Measurements from ENCODE around the gene PARK7.

Gene PARK7

DNA sequence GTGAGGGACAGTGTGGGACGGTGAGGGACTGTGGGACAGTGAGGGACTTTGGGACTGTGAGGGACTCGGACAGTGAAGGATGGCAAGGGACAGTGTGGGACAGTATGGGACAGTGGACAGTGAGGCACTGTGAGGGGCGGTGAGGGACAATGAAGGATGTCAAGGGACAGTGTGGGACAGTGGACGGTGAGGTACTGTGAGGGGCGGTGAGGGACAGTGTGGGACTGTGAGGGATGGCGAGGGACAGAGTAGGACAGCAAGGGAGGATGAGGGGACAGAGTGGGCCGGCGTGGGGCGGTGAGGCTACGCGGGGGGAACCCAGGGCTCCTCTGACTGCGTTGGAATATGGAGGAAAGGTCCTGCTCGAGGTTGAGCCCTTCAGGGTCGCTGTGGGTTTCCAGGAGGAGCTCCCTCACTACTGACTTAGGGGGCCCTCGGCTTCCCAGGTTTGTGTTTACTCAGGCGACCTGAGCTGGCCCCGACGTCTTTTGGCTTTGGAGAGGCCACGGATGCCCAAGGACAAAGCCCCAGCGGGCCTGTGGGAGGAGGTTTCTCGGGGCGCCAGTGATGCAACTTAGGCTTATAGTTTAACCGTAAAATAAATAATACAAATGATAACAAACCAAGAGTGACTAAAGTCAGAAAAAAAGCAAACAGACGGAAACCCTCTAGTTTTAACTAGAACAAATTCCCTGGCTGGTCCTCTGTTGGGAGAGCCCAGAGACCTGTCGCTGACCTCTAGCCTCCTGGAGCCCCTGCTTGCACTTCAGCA lies 65.7 kb downstream of the PARK7 start:
- TF ChIP-seq, protein P1, sequence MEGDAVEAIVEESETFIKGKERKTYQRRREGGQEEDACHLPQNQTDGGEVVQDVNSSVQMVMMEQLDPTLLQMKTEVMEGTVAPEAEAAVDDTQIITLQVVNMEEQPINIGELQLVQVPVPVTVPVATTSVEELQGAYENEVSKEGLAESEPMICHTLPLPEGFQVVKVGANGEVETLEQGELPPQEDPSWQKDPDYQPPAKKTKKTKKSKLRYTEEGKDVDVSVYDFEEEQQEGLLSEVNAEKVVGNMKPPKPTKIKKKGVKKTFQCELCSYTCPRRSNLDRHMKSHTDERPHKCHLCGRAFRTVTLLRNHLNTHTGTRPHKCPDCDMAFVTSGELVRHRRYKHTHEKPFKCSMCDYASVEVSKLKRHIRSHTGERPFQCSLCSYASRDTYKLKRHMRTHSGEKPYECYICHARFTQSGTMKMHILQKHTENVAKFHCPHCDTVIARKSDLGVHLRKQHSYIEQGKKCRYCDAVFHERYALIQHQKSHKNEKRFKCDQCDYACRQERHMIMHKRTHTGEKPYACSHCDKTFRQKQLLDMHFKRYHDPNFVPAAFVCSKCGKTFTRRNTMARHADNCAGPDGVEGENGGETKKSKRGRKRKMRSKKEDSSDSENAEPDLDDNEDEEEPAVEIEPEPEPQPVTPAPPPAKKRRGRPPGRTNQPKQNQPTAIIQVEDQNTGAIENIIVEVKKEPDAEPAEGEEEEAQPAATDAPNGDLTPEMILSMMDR (IDR thresholded peaks at IDR 0.05; ENCODE audit: low read depth, low read length, poor library complexity, severe bottlenecking) = no peak
- TF ChIP-seq EZH2phosphoT487 (IDR thresholded peaks at IDR 0.05; ENCODE audit: borderline replicate concordance, low read length) = no peak
- Histone ChIP-seq H3K27ac (ENCODE audit: low read depth, low read length) (no peak overlapping the region), H3K9me3 (ENCODE audit: control insufficient read depth, insufficient read depth, low read length) (no peaks in the 10 kb centered on the region)

DNA sequence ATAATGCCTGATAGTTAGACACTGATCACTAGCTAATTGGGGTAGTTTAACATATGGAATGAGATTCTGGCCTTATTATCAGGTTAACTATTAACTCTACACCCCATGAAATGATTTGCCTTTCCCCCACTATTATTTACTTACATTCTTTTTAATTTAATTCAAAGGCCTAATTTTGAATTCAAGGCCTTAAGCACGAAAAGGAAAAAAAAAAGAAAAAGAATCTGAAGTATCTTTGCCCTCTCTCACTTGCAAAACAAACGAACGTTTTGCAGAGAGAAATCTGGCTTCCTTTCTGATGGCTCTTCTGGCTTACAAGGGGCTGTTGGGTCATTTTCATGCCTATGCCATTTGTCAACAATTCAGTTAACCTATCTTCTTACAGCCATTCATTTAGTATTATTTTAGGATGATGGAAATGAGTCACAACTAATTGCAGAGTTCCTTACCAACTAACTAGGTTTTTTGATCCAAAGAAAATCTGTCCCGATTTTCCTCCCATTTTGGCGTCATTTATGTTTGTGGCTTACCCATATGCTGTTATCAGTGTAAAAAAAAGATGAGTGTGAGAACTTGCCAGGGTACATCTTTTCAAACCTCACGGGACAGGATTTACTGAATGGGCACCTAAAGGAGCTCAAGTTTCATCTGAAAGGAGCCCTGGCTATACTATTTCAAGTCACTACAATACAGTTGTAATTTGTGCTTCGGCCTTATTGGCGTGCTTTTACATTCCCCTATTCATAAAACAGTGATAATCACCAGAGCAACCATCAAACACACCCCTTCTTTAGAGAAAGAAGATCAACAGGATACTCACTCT lies 66.4 kb downstream of the PARK7 start:
- Histone ChIP-seq H3K79me2 (ENCODE audit: control insufficient read depth, low read length) (no peaks in the 10 kb centered on the region), H3F3A (ENCODE audit: control insufficient read depth, insufficient read depth) (no peaks in the 10 kb centered on the region), H3K27me3 (ENCODE audit: control insufficient read depth, low read length) (peaks cover 40% of the 10 kb centered on the region), H3K9me3 (ENCODE audit: control insufficient read depth, insufficient read depth, low read length) (no peaks in the 10 kb centered on the region), H3K4me1 (ENCODE audit: control insufficient read depth, low read length) (peaks cover 5% of the 10 kb centered on the region), H4K20me1 (ENCODE audit: control insufficient read depth, insufficient read depth, low read depth, low read length) (no peaks in the 10 kb centered on the region), H3K4me3 (ENCODE audit: low read length) (no peak overlapping the region), H3K36me3 (ENCODE audit: control insufficient read depth, low read length) (no peaks in the 10 kb centered on the region), H3K4me2 (ENCODE audit: low read length) (no peak overlapping the region), H3K9me2 (replicated peaks; ENCODE audit: control insufficient read depth, low read length) (no peaks in the 10 kb centered on the region), H3K27ac (ENCODE audit: low read depth, low read length) (no peak overlapping the region)
- no peak for TF ChIP-seq EZH2phosphoT487 (IDR thresholded peaks at IDR 0.05; ENCODE audit: borderline replicate concordance, low read length)
- TF ChIP-seq, protein P1 (IDR thresholded peaks at IDR 0.05; ENCODE audit: low read depth, low read length, poor library complexity, severe bottlenecking) = no peak

More for the DNA sequence above, 65.7 kb downstream of the PARK7 start:
- Histone ChIP-seq H3K36me3 (ENCODE audit: control insufficient read depth, low read length) (no peaks in the 10 kb centered on the region), H3K79me2 (ENCODE audit: control insufficient read depth, low read length) (no peaks in the 10 kb centered on the region), H3K4me2 (ENCODE audit: low read length) (no peak overlapping the region), H3K4me1 (ENCODE audit: control insufficient read depth, low read length) (peaks cover 5% of the 10 kb centered on the region), H4K20me1 (ENCODE audit: control insufficient read depth, insufficient read depth, low read depth, low read length) (no peaks in the 10 kb centered on the region), H3K4me3 (ENCODE audit: low read length) (no peak overlapping the region), H3F3A (ENCODE audit: control insufficient read depth, insufficient read depth) (no peaks in the 10 kb centered on the region), H3K9me2 (replicated peaks; ENCODE audit: control insufficient read depth, low read length) (no peaks in the 10 kb centered on the region), H3K27me3 (ENCODE audit: control insufficient read depth, low read length) (peaks cover 43% of the 10 kb centered on the region)

DNA sequence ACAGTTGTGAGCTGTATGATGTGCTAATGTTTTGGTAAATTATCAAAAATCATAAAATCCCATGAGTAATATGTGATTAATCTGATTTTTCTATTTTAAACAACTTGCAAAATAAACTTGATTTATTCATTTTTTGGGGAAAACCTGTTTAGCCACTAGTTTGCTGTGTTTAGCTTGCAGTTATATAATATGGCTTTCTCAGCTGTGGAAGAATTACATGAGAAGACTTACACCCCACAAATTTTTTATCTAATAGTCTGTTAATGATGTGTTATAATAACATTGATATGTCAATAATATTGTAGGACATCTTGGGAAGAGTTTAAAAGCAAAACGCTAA lies 67.0 kb downstream of the PARK7 start:
- Histone ChIP-seq H3K36me3 (ENCODE audit: control insufficient read depth, low read length) (no peaks in the 10 kb centered on the region), H3K79me2 (ENCODE audit: control insufficient read depth, low read length) (no peaks in the 10 kb centered on the region), H3K27ac (ENCODE audit: low read depth, low read length) (no peak overlapping the region), H3K27me3 (ENCODE audit: control insufficient read depth, low read length) (peaks cover 34% of the 10 kb centered on the region), H4K20me1 (ENCODE audit: control insufficient read depth, insufficient read depth, low read depth, low read length) (no peaks in the 10 kb centered on the region), H3K9me2 (replicated peaks; ENCODE audit: control insufficient read depth, low read length) (no peaks in the 10 kb centered on the region), H3K4me3 (ENCODE audit: low read length) (no peak overlapping the region), H3K4me1 (ENCODE audit: control insufficient read depth, low read length) (peaks cover 5% of the 10 kb centered on the region), H3K9me3 (ENCODE audit: control insufficient read depth, insufficient read depth, low read length) (no peaks in the 10 kb centered on the region), H3F3A (ENCODE audit: control insufficient read depth, insufficient read depth) (no peaks in the 10 kb centered on the region), H3K4me2 (ENCODE audit: low read length) (no peak overlapping the region)
- TF ChIP-seq, protein P1 (IDR thresholded peaks at IDR 0.05; ENCODE audit: low read depth, low read length, poor library complexity, severe bottlenecking) = no peak
- no peak for TF ChIP-seq EZH2phosphoT487 (IDR thresholded peaks at IDR 0.05; ENCODE audit: borderline replicate concordance, low read length)

All from DOHH2 (cell line).